Measurements from ENCODE around the gene VNN1. TPM values are rescaled to one million over a fixed set of nuclear protein-coding genes. Genes with fewer than 3 reads are reported as not detected.
A peak's percentile ranks its signal among the peaks of the same experiment; 100 is the strongest.
"Not testable (repeated sequence)": the region's sequence is repeated elsewhere in the genome, so short reads cannot be mapped to it uniquely, and the experiment has no call there.

The VNN1 gene
- total RNA-seq, 1 donor from 2014 or later = not detected

- no peak overlapping the region for H3K27ac Mint-ChIP-seq
- intact Hi-C loops (cut with micrococcal nuclease) = no loop called here
- H3K4me3 Mint-ChIP-seq = no peak overlapping the region
- no peaks in the 10 kb centered on the region for H3K4me1 Mint-ChIP-seq (ENCODE audit: low read depth)
- peaks cover 23% of the 10 kb centered on the region for H3K27me3 Mint-ChIP-seq (ENCODE audit: insufficient read depth)
- no peaks in the 10 kb centered on the region for H3K36me3 Mint-ChIP-seq (ENCODE audit: low read depth)
- no peak for DNase-seq (ENCODE audit: low spot score)
- H3K9me3 Mint-ChIP-seq = no peaks in the 10 kb centered on the region
These were observed 62.8 kb downstream of the VNN1 start for GRCh38 chr6:132651062-132651461.

- Mint-ChIP-seq H3K4me3 (no peak overlapping the region), H3K36me3 (ENCODE audit: low read depth) (no peaks in the 10 kb centered on the region), H3K27ac (no peak overlapping the region), H3K4me1 (ENCODE audit: low read depth) (no peaks in the 10 kb centered on the region), H3K9me3 (no peaks in the 10 kb centered on the region), H3K27me3 (ENCODE audit: insufficient read depth) (peaks cover 20% of the 10 kb centered on the region)
- DNase-seq (ENCODE audit: low spot score) = no peak
- intact Hi-C loops (cut with micrococcal nuclease) = no loop called here
These were observed 63.4 kb downstream of the VNN1 start for GRCh38 chr6:132650429-132650828.

- intact Hi-C loops (cut with micrococcal nuclease) = no loop called here
- Mint-ChIP-seq H3K4me3 (no peak overlapping the region), H3K27ac (no peak overlapping the region), H3K27me3 (ENCODE audit: insufficient read depth) (peaks cover 12% of the 10 kb centered on the region), H3K4me1 (ENCODE audit: low read depth) (no peaks in the 10 kb centered on the region), H3K9me3 (no peaks in the 10 kb centered on the region), H3K36me3 (ENCODE audit: low read depth) (no peaks in the 10 kb centered on the region)
- DNase-seq (ENCODE audit: low spot score) = no peak
These were observed 65.0 kb downstream of the VNN1 start for GRCh38 chr6:132648828-132649227.

- Mint-ChIP-seq H3K9me3 (no peaks in the 10 kb centered on the region), H3K36me3 (ENCODE audit: low read depth) (no peaks in the 10 kb centered on the region), H3K4me3 (no peak overlapping the region), H3K4me1 (ENCODE audit: low read depth) (no peaks in the 10 kb centered on the region), H3K27me3 (ENCODE audit: insufficient read depth) (peaks cover 11% of the 10 kb centered on the region), H3K27ac (no peak overlapping the region)
- peak; percentile 3 for DNase-seq (ENCODE audit: low spot score)
- intact Hi-C loops (cut with micrococcal nuclease) = no loop called here
These were observed 65.5 kb downstream of the VNN1 start for GRCh38 chr6:132648356-132648755.

GRCh38 chr6:132643547-132643946, 70.3 kb downstream of the VNN1 start:
- H3K4me1 Mint-ChIP-seq (ENCODE audit: low read depth) = no peaks in the 10 kb centered on the region
- H3K4me3 Mint-ChIP-seq = no peak overlapping the region
- H3K9me3 Mint-ChIP-seq = no peaks in the 10 kb centered on the region
- DNase-seq (ENCODE audit: low spot score) = no peak
- no peak overlapping the region for H3K27ac Mint-ChIP-seq
- no peaks in the 10 kb centered on the region for H3K36me3 Mint-ChIP-seq (ENCODE audit: low read depth)
- intact Hi-C loops (cut with micrococcal nuclease) = no loop called here
- H3K27me3 Mint-ChIP-seq (ENCODE audit: insufficient read depth) = peaks cover 11% of the 10 kb centered on the region

GRCh38 chr6:132637135-132637534, 76.7 kb downstream of the VNN1 start:
- H3K4me1 Mint-ChIP-seq (ENCODE audit: low read depth); H3K9me3 Mint-ChIP-seq; DNase-seq (ENCODE audit: low spot score); H3K4me3 Mint-ChIP-seq; intact Hi-C loops (cut with micrococcal nuclease); H3K36me3 Mint-ChIP-seq (ENCODE audit: low read depth); H3K27ac Mint-ChIP-seq: not testable (repeated sequence)
- H3K27me3 Mint-ChIP-seq (ENCODE audit: insufficient read depth) = peaks cover 20% of the 10 kb centered on the region

GRCh38 chr6:132635906-132636305, 77.9 kb downstream of the VNN1 start:
- H3K4me3 Mint-ChIP-seq; H3K36me3 Mint-ChIP-seq (ENCODE audit: low read depth); H3K27ac Mint-ChIP-seq; H3K9me3 Mint-ChIP-seq; DNase-seq (ENCODE audit: low spot score); intact Hi-C loops (cut with micrococcal nuclease); H3K4me1 Mint-ChIP-seq (ENCODE audit: low read depth): not testable (repeated sequence)
- H3K27me3 Mint-ChIP-seq (ENCODE audit: insufficient read depth) = peaks cover 24% of the 10 kb centered on the region

- H3K36me3 Mint-ChIP-seq (ENCODE audit: low read depth); H3K27ac Mint-ChIP-seq; DNase-seq (ENCODE audit: low spot score); intact Hi-C loops (cut with micrococcal nuclease); H3K9me3 Mint-ChIP-seq; H3K4me3 Mint-ChIP-seq; H3K4me1 Mint-ChIP-seq (ENCODE audit: low read depth): not testable (repeated sequence)
- peaks cover 22% of the 10 kb centered on the region for H3K27me3 Mint-ChIP-seq (ENCODE audit: insufficient read depth)
These were observed 78.6 kb downstream of the VNN1 start for GRCh38 chr6:132635288-132635687.

- intact Hi-C loops (cut with micrococcal nuclease) = no loop called here
- H3K4me1 Mint-ChIP-seq (ENCODE audit: low read depth) = no peaks in the 10 kb centered on the region
- no peaks in the 10 kb centered on the region for H3K9me3 Mint-ChIP-seq
- H3K27ac Mint-ChIP-seq = no peak overlapping the region
- no peak for DNase-seq (ENCODE audit: low spot score)
- H3K36me3 Mint-ChIP-seq (ENCODE audit: low read depth) = no peaks in the 10 kb centered on the region
- no peak overlapping the region for H3K4me3 Mint-ChIP-seq
- H3K27me3 Mint-ChIP-seq (ENCODE audit: insufficient read depth) = peaks cover 21% of the 10 kb centered on the region
These were observed 79.1 kb downstream of the VNN1 start for GRCh38 chr6:132634796-132635195.

GRCh38 chr6:132633362-132633761, 80.5 kb downstream of the VNN1 start:
- intact Hi-C loops (cut with micrococcal nuclease) = no loop called here
- H3K36me3 Mint-ChIP-seq (ENCODE audit: low read depth) = no peaks in the 10 kb centered on the region
- no peak overlapping the region for H3K4me3 Mint-ChIP-seq
- no peaks in the 10 kb centered on the region for H3K4me1 Mint-ChIP-seq (ENCODE audit: low read depth)
- no peak for DNase-seq (ENCODE audit: low spot score)
- H3K27ac Mint-ChIP-seq = no peak overlapping the region
- H3K9me3 Mint-ChIP-seq = no peaks in the 10 kb centered on the region
- H3K27me3 Mint-ChIP-seq (ENCODE audit: insufficient read depth) = peaks cover 24% of the 10 kb centered on the region

Other genes with a start within 250 kb of the VNN1 start
- gene STX7, start 200.9 kb downstream of the VNN1 start, total RNA-seq = 17.3 and 17.5 TPM in 2 replicates
- gene TAAR9, start 175.8 kb downstream of the VNN1 start, total RNA-seq = not detected in 2 replicates
- gene TAAR8, start 161.4 kb downstream of the VNN1 start, total RNA-seq = not detected in 2 replicates
- gene TAAR6, start 143.7 kb downstream of the VNN1 start, total RNA-seq = not detected in 2 replicates
- not detected in 2 replicates for gene TAAR5, start 124.3 kb downstream of the VNN1 start, total RNA-seq
- gene TAAR2, start 89.8 kb downstream of the VNN1 start, total RNA-seq = not detected in 2 replicates
- not detected in 2 replicates for gene TAAR1, start 54.9 kb downstream of the VNN1 start, total RNA-seq
- 2.5 and 2.7 TPM in 2 replicates for gene VNN2, start 43.8 kb upstream of the VNN1 start, total RNA-seq
- 3.4 and 3.7 TPM in 2 replicates for gene SLC18B1, start 84.6 kb upstream of the VNN1 start, total RNA-seq
- gene RPS12, start 100.5 kb upstream of the VNN1 start, total RNA-seq = 1,027 and 1,074 TPM in 2 replicates